Hepatocyte (in vitro differentiated cells): ENCODE data around the gene OGDHL. TPM values are rescaled to one million over a fixed set of nuclear protein-coding genes. Genes with fewer than 3 reads are reported as not detected.

Source experiments
- DNase-seq: peaks from one replicate; pipeline ENCODE4 v3.0.0-alpha.2; 2016; ENCODE audit warnings: low spot score
- H2AFZ ChIP-seq: fragments of 200-600 bp; sonication (generic); 2 replicates; pipeline ENCODE4 v1.6.0; 2016; ENCODE audit warnings: antibody characterized with exemption, mild to moderate bottlenecking
- H3K27ac ChIP-seq: fragments of 200-600 bp; sonication (generic); 2 replicates; pipeline ENCODE4 v1.5.1; 2016; ENCODE audit warnings: mild to moderate bottlenecking
- H3K27me3 ChIP-seq: fragments of 200-600 bp; sonication (generic); 2 replicates; pipeline ENCODE4 v1.6.1; 2016
- H3K36me3 ChIP-seq: fragments of 200-600 bp; sonication (generic); replicated peaks from 2 replicates; pipeline ENCODE4 v1.5.1; 2016; ENCODE audit warnings: low read depth; ENCODE audit not compliant: insufficient read depth
- H3K4me1 ChIP-seq: fragments of 200-600 bp; sonication (generic); 2 replicates; pipeline ENCODE4 v1.5.1; 2016; ENCODE audit warnings: mild to moderate bottlenecking, moderate library complexity; ENCODE audit not compliant: insufficient read depth
- H3K4me2 ChIP-seq: fragments of 200-600 bp; sonication (generic); 2 replicates; pipeline ENCODE4 v1.6.0; 2016
- H3K4me3 ChIP-seq: fragments of 200-600 bp; sonication (generic); 2 replicates; pipeline ENCODE4 v1.5.1; 2016; ENCODE audit warnings: mild to moderate bottlenecking
- H3K79me2 ChIP-seq: fragments of 200-600 bp; sonication (generic); 2 replicates; pipeline ENCODE4 v1.6.0; 2017; ENCODE audit warnings: mild to moderate bottlenecking
- H3K9me2 ChIP-seq: fragments of 200-600 bp; sonication (generic); replicated peaks from 2 replicates; pipeline ENCODE4 v1.6.0; 2017; ENCODE audit warnings: mild to moderate bottlenecking; ENCODE audit not compliant: insufficient read depth
- H3K9me3 ChIP-seq: fragments of 200-600 bp; sonication (generic); 2 replicates; pipeline ENCODE4 v1.5.1; 2016; ENCODE audit warnings: low read depth, mild to moderate bottlenecking
- H4K20me1 ChIP-seq: fragments of 200-600 bp; sonication (generic); 2 replicates; pipeline ENCODE4 v1.6.0; 2016; ENCODE audit warnings: mild to moderate bottlenecking; ENCODE audit not compliant: insufficient read depth, poor library complexity, severe bottlenecking
- CTCF ChIP-seq: fragments of 200-600 bp; sonication (generic); IDR thresholded peaks from 2 replicates; pipeline ENCODE4 v1.5.1; 2016; ENCODE audit warnings: antibody characterized with exemption, mild to moderate bottlenecking; ENCODE audit not compliant: poor library complexity
- EZH2 ChIP-seq: fragments of 200-600 bp; sonication (generic); IDR thresholded peaks from 2 replicates; pipeline ENCODE4 v1.6.1; 2016; ENCODE audit warnings: antibody characterized with exemption, mild to moderate bottlenecking, borderline replicate concordance
- EZH2phosphoT487 ChIP-seq: fragments of 200-600 bp; sonication (generic); IDR thresholded peaks from one replicate; pipeline ENCODE4 v1.6.1; 2018; ENCODE audit warnings: antibody characterized with exemption, mild to moderate bottlenecking, low read depth, moderate library complexity; ENCODE audit not compliant: unreplicated experiment, severe bottlenecking
- WGBS: methylation state at CpG from one replicate; pipeline ENCODE4 v1.1.6; 2016; ENCODE audit warnings: low lambda C conversion rate; ENCODE audit errors: missing lambda C conversion rate; 5-methylcytosine and 5-hydroxymethylcytosine counted together
- polyA plus RNA-seq: library from polyadenylated mRNA; unstranded; fragments of >200 nt; fragmentation: Nextera tagmentation; extraction: Ambion mirVana; gene quantifications from 2 replicates; pipeline ENCODE4 v1.2.1, GENCODE V29; 2016
- total RNA-seq: library from RNA; depleted of rRNA; stranded (reverse); fragments of >200 nt; gene quantifications from 2 replicates; pipeline ENCODE4 v1.2.3, GENCODE V29; 2014

Gene OGDHL
- total and polyA plus RNA-seq, 2 experiments from 2014 or later = 9.3 to 12.9 TPM

GRCh38 chr10:49759787-49760551, 2.2 kb downstream of the OGDHL start:
- TF ChIP-seq EZH2phosphoT487 = no peak
- TF ChIP-seq EZH2 = no peak
- no peak for TF ChIP-seq CTCF
- no peaks in the 10 kb centered on the region for H4K20me1 ChIP-seq
- no peak for DNase-seq
- no peak overlapping the region for H3K4me2 ChIP-seq
- H3K9me2 ChIP-seq = no peaks in the 10 kb centered on the region
- no peak overlapping the region for H3K4me3 ChIP-seq
- no peaks in the 10 kb centered on the region for H3K9me3 ChIP-seq
- H3K4me1 ChIP-seq = no peaks in the 10 kb centered on the region
- no peaks in the 10 kb centered on the region for H3K36me3 ChIP-seq
- H3K79me2 ChIP-seq = no peaks in the 10 kb centered on the region
- WGBS = 95% methylated on average over 10 of the region's 10 CpGs
- no peak overlapping the region for H3K27ac ChIP-seq
- H2AFZ ChIP-seq = no peak overlapping the region
- H3K27me3 ChIP-seq = peaks cover 4% of the 10 kb centered on the region

- H3K79me2 ChIP-seq = no peaks in the 10 kb centered on the region
- H3K9me2 ChIP-seq = no peaks in the 10 kb centered on the region
- no peak overlapping the region for H3K27ac ChIP-seq
- TF ChIP-seq EZH2phosphoT487 (no peak), CTCF (no peak), EZH2 (no peak)
- 91% methylated on average over 15 of the region's 15 CpGs for WGBS
- no peaks in the 10 kb centered on the region for H3K4me1 ChIP-seq
- H3K4me2 ChIP-seq = no peak overlapping the region
- no peaks in the 10 kb centered on the region for H3K9me3 ChIP-seq
- DNase-seq = no peak
- H2AFZ ChIP-seq = no peak overlapping the region
- H3K36me3 ChIP-seq = no peaks in the 10 kb centered on the region
- H3K27me3 ChIP-seq = no peaks in the 10 kb centered on the region
- H4K20me1 ChIP-seq = no peaks in the 10 kb centered on the region
- H3K4me3 ChIP-seq = no peak overlapping the region
These were observed 3.7 kb downstream of the OGDHL start for GRCh38 chr10:49758249-49758930.

- no peak overlapping the region for H3K4me2 ChIP-seq
- no peak overlapping the region for H2AFZ ChIP-seq
- no peaks in the 10 kb centered on the region for H3K4me1 ChIP-seq
- no peak overlapping the region for H3K4me3 ChIP-seq
- no peak overlapping the region for H3K27ac ChIP-seq
- H3K36me3 ChIP-seq = no peaks in the 10 kb centered on the region
- no peaks in the 10 kb centered on the region for H3K9me2 ChIP-seq
- no peaks in the 10 kb centered on the region for H3K9me3 ChIP-seq
- H3K27me3 ChIP-seq = no peaks in the 10 kb centered on the region
- no peaks in the 10 kb centered on the region for H3K79me2 ChIP-seq
- 87% methylated on average over 6 of the region's 6 CpGs for WGBS
- H4K20me1 ChIP-seq = no peaks in the 10 kb centered on the region
- TF ChIP-seq CTCF = no peak
- no peak for TF ChIP-seq EZH2
- TF ChIP-seq EZH2phosphoT487 = no peak
- no peak for DNase-seq
These were observed 5.5 kb downstream of the OGDHL start for GRCh38 chr10:49756641-49757040.
